K562 (cell line): Measurements from ENCODE around the gene MTOR. TPM values are rescaled to one million over a fixed set of nuclear protein-coding genes. Genes with fewer than 3 reads are reported as not detected.

Source experiments
- ATAC-seq: fragments of 200-7000 bp; cut with Tn5 transposase; 3 replicates; pipeline ENCODE4 v1.9.1; 2020; ENCODE audit warnings: moderate library complexity
- BruUV-seq: library from RNA; stranded (reverse); fragments of 400-500 nt; replicated peaks from 2 replicates; lab custom pipeline; 2021; lab: Mats Ljungman, UMichigan
- CTCF ChIA-PET: fragments of 300-600 bp; formaldehyde crosslinking; extraction: SDS; loops from one replicate; lab custom pipeline; 2021; ENCODE audit warnings: low intra/inter-chr PET ratio; lab: Yijun Ruan, JAX
- POLR2A ChIA-PET: fragments of 300-600, 350-650 bp; sonication (Branson Sonifier 250); formaldehyde crosslinking; extraction: SDS; loops from one replicate; lab custom pipeline; 2021; ENCODE audit warnings: antibody characterized with exemption, inconsistent platforms; lab: Yijun Ruan, JAX
- DNase-seq, 4 experiments: peaks; one replicate each; pipeline versions ENCODE4 v3.0.0 to v3.0.0-alpha.2; 2011 to 2018; ENCODE audit warnings: low spot score in 3 of 4, mixed read lengths in 3 of 4; ENCODE audit errors: extremely low read depth in 1 of 4
- FAIRE-seq: peaks from 2 replicates; lab custom pipeline; 2011; peaks lifted over from hg19 to GRCh38; lab: Jason Lieb, UNC
- H2AFZ ChIP-seq: 2 replicates; pipeline ENCODE4 v1.6.0; 2011; ENCODE audit warnings: low read depth, low read length, control low read depth, inconsistent platforms
- H3K27ac ChIP-seq: fragments of 200-600 bp; 3 replicates; pipeline ENCODE4 v1.8.0; 2011; ENCODE audit warnings: low read depth, mild to moderate bottlenecking, control low read depth, inconsistent platforms, low read length, moderate library complexity, mixed read lengths; ENCODE audit errors: extremely low read depth
- H3K27me3 ChIP-seq, 2 experiments: fragments of 300-600 bp in 1 of 2; 2 replicates in 1 of 2; 3 replicates in 1 of 2; pipeline versions ENCODE4 v1.6.0 to v1.8.0; 2011; ENCODE audit warnings: inconsistent platforms in 2 of 2, low read length in 2 of 2, mild to moderate bottlenecking in 1 of 2, mixed read lengths in 1 of 2, moderate library complexity in 1 of 2; ENCODE audit not compliant: control insufficient read depth in 2 of 2, insufficient read depth in 2 of 2
- H3K36me3 ChIP-seq: fragments of 300-600 bp; 3 replicates; pipeline ENCODE4 v1.8.0; 2011; ENCODE audit warnings: mild to moderate bottlenecking, low read length, inconsistent platforms; ENCODE audit not compliant: control insufficient read depth, insufficient read depth
- H3K4me1 ChIP-seq, 2 experiments: fragments of 200-600 bp in 1 of 2; replicated peaks in 1 of 2; 2 replicates in 1 of 2; 3 replicates in 1 of 2; pipeline versions ENCODE4 v1.5.1 to v1.8.0; 2011; ENCODE audit warnings: inconsistent platforms in 2 of 2, low read length in 2 of 2, mild to moderate bottlenecking in 1 of 2, mixed read lengths in 1 of 2, moderate library complexity in 1 of 2; ENCODE audit not compliant: control insufficient read depth in 2 of 2, insufficient read depth in 2 of 2
- H3K4me2 ChIP-seq: 2 replicates; pipeline ENCODE4 v1.6.1; 2011; ENCODE audit warnings: low read length, control low read depth, inconsistent platforms, mixed read lengths; ENCODE audit not compliant: insufficient read depth
- H3K4me3 ChIP-seq: fragments of 200-600 bp; sonication (generic), shearing (Covaris generic); 2 replicates; pipeline ENCODE4 v1.5.1; 2016; ENCODE audit warnings: control low read depth, inconsistent platforms
- H3K79me2 ChIP-seq: fragments of 200-600 bp; 3 replicates; pipeline ENCODE4 v1.8.0; 2011; ENCODE audit warnings: low read length, inconsistent platforms; ENCODE audit not compliant: control insufficient read depth, insufficient read depth
- H3K9ac ChIP-seq, 2 experiments: 2 replicates each; pipeline versions ENCODE4 v1.6.0 to v1.6.1; 2011; ENCODE audit warnings: low read depth in 2 of 2, low read length in 2 of 2, control low read depth in 1 of 2, inconsistent platforms in 1 of 2, mild to moderate bottlenecking in 1 of 2, mixed read lengths in 1 of 2; ENCODE audit not compliant: insufficient read depth in 1 of 2
- H3K9me1 ChIP-seq: one replicate; pipeline ENCODE4 v1.6.0; 2011; ENCODE audit warnings: inconsistent platforms, mild to moderate bottlenecking, low read length, moderate library complexity; ENCODE audit not compliant: control insufficient read depth, insufficient read depth
- H3K9me3 ChIP-seq: replicated peaks from 2 replicates; pipeline ENCODE4 v1.5.1; 2011; ENCODE audit warnings: low read depth, low read length, inconsistent platforms; ENCODE audit not compliant: control insufficient read depth, insufficient read depth
- H4K20me1 ChIP-seq: replicated peaks from 2 replicates; pipeline ENCODE4 v1.6.1; 2011; ENCODE audit warnings: low read length, inconsistent platforms, mixed read lengths; ENCODE audit not compliant: control insufficient read depth, insufficient read depth
- CSDE1 ChIP-seq, 2 experiments: fragments of 450-650 bp; IDR thresholded peaks; 2 replicates each; pipeline ENCODE4 v1.6.1; 2016; ENCODE audit warnings: mild to moderate bottlenecking in 1 of 2
- HNRNPK ChIP-seq: fragments of 200-400 bp; formaldehyde crosslinking; IDR thresholded peaks from one replicate; pipeline ENCODE4 v1.6.1; 2018; ENCODE audit warnings: mild to moderate bottlenecking, low read depth, low read length; ENCODE audit not compliant: poor library complexity, severe bottlenecking
- KDM5B ChIP-seq: fragments of 200-600 bp; sonication (generic); IDR thresholded peaks from 2 replicates; pipeline ENCODE4 v1.6.1; 2012; ENCODE audit warnings: low read depth, mild to moderate bottlenecking, moderate library complexity, low read length, control low read depth, inconsistent platforms; ENCODE audit not compliant: insufficient replicate concordance
- LEF1 ChIP-seq: fragments of 450-650 bp; IDR thresholded peaks from 2 replicates; pipeline ENCODE4 v1.6.1; 2016; ENCODE audit warnings: mild to moderate bottlenecking
- MTA1 ChIP-seq: fragments of 450-650 bp; IDR thresholded peaks from 2 replicates; pipeline ENCODE4 v1.6.1; 2017; ENCODE audit warnings: borderline replicate concordance
- NCOA4 ChIP-seq: fragments of 450-650 bp; IDR thresholded peaks from 2 replicates; pipeline ENCODE4 v1.6.1; 2018; ENCODE audit warnings: mild to moderate bottlenecking; ENCODE audit not compliant: partially characterized antibody
- PCBP1 ChIP-seq: fragments of 200-400 bp; formaldehyde crosslinking; IDR thresholded peaks from 2 replicates; pipeline ENCODE4 v1.6.1; 2018; ENCODE audit warnings: mild to moderate bottlenecking, low read depth, low read length; ENCODE audit not compliant: poor library complexity, severe bottlenecking
- POLR3A ChIP-seq: IDR thresholded peaks from 2 replicates; pipeline ENCODE4 v1.6.1; 2011; ENCODE audit warnings: borderline replicate concordance, mild to moderate bottlenecking, moderate library complexity; ENCODE audit not compliant: insufficient read length, insufficient read depth; ENCODE audit errors: extremely low read depth
- ZEB2 ChIP-seq: fragments of 450-650 bp; IDR thresholded peaks from 2 replicates; pipeline ENCODE4 v1.6.1; 2016
- ZNF280A ChIP-seq: fragments of 450-650 bp; IDR thresholded peaks from 2 replicates; pipeline ENCODE4 v1.6.1; 2018; ENCODE audit warnings: mild to moderate bottlenecking, low read depth; ENCODE audit not compliant: partially characterized antibody
- ZZZ3 ChIP-seq: fragments of 450-650 bp; IDR thresholded peaks from 2 replicates; pipeline ENCODE4 v1.6.1; 2016; ENCODE audit warnings: antibody characterized with exemption, mild to moderate bottlenecking, moderate library complexity
- WGBS: fragments of 100-300 bp; shearing (Covaris generic); methylation state at CpG from one replicate; pipeline ENCODE4 v1.1.6; 2016; ENCODE audit warnings: low coverage, mixed read lengths; ENCODE audit not compliant: insufficient coverage; ENCODE audit errors: missing lambda C conversion rate; 5-methylcytosine and 5-hydroxymethylcytosine counted together
- in situ Hi-C: fragments of 300-500 bp; cut with MboI; formaldehyde crosslinking; loops from 4 replicates; pipeline ENCODE4 v1.15.0; 2018; ENCODE audit warnings: inconsistent platforms, mixed read lengths
- intact Hi-C: fragments of 100-400 bp; cut with micrococcal nuclease; formaldehyde crosslinking; loops from 2 replicates; pipeline ENCODE4 v1.14.2; 2022
- polyA plus RNA-seq, 8 experiments: library from polyadenylated mRNA; depleted of rRNA in 4 of 8; stranded (reverse) in 5 of 8; unstranded in 3 of 8; fragments of >200 nt; fragmentation: Nextera tagmentation in 2 of 8; fragmentation: Illumina TruSeq in 1 of 8; extraction: Ambion mirVana in 2 of 8; extraction: Trizol in 1 of 8; gene quantifications; 2 replicates each; pipeline versions ENCODE4 v1.2.1 to v1.2.3, GENCODE V29; 2011 to 2014; ENCODE audit warnings: inconsistent platforms in 1 of 8, missing spikeins in 1 of 8
- total RNA-seq, 7 experiments: library from RNA; depleted of rRNA in 6 of 7; stranded (reverse); fragments of >200 nt in 6 of 7; fragmentation: Illumina TruSeq in 2 of 7; extraction: Trizol in 2 of 7; gene quantifications; 2 replicates each; pipeline versions ENCODE4 v1.2.1 to v1.2.3, GENCODE V29; 2011 to 2021; ENCODE audit warnings: low replicate concordance in 1 of 7

Gene MTOR
- total and polyA plus RNA-seq, 9 of the 15 experiments (the other 6 are each of a cell fraction or from before 2014, with no cell fraction given), result 11.4 to 71.4 (median 52.2) TPM

- H3K4me1 ChIP-seq, result no peaks in the 10 kb centered on the region
- ATAC-seq (no peak), DNase-seq (no peak), FAIRE-seq (no peak)
- BruUV-seq, result no TSS peak
- no peaks in the 10 kb centered on the region for H3K9me1 ChIP-seq
- peaks cover 76% of the 10 kb centered on the region for H3K36me3 ChIP-seq
- WGBS, result 100% methylated on average over 1 of the region's 1 CpG
- intact Hi-C loops (no loop called here), in situ Hi-C loops (no loop called here)
- no peak overlapping the region for H3K27ac ChIP-seq
- no peaks in the 10 kb centered on the region for H3K27me3 ChIP-seq
- no peaks in the 10 kb centered on the region; the same call in 1 of the 2 replicates for H4K20me1 ChIP-seq
- ChIA-PET POLR2A (interaction anchor here (0.7 to 1.5 kb wide), 4 partner anchors 11 to 659 kb away, joined by 3 to 4 read pairs (median 3); no protein-coding TSS in a partner anchor), CTCF (no interaction called here)
- H3K4me2 ChIP-seq, result no peak overlapping the region
- TF ChIP-seq CSDE1 (IDR thresholded peaks at IDR 0.05), result no peak
- TF ChIP-seq HNRNPK, result no peak
- no peak for TF ChIP-seq ZEB2
- no peak for TF ChIP-seq POLR3A
- no peak for TF ChIP-seq PCBP1
- TF ChIP-seq NCOA4, result no peak
- no peak for TF ChIP-seq ZNF280A
- no peak for TF ChIP-seq ZZZ3
- no peak for TF ChIP-seq KDM5B
- TF ChIP-seq MTA1, result no peak
- TF ChIP-seq LEF1, result no peak
- H3K79me2 ChIP-seq, result no peaks in the 10 kb centered on the region
- no peak overlapping the region for H3K4me3 ChIP-seq
- H2AFZ ChIP-seq, result no peak overlapping the region
- H3K9ac ChIP-seq, result no peak overlapping the region
- H3K9me3 ChIP-seq, result no peaks in the 10 kb centered on the region
Observed at GRCh38 chr1:11184973-11185372, 77.4 kb downstream of the MTOR start.
